ENCODE results near the gene SMARCE1.

DNA sequence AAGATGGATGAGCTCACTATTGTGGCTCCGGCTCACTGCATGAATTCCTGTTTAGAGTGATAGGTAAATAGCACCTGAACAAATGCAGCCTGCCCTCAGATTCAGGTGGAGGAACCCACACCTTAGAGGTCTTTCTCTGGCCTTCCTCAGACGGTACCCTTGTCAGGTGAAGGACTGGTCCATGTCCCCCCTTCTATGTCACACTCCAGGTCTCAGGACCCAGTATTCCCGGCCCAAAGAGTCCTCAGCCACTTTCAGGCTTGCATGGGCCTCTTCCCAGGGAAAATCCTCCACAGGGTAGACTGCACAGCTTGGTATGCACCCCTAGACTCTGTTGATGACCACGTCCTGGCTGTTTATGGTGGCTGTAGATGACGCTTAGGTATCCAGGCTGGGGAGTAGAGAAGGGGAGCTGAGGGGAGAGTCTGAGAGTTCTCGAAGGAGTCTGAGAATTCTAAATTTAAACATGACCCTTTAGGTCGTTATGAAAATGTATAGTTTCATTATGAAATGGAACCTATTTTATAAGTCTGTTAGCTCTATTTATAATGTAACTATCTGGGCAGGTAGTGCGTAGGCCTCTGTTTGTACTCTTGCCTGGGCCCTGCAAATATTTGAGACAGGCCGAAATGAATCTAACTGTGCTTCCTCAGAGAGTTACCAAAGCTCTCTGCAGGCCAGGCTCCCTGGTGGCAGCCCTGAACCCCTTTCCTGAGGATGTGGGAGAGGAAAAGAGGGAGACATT lies 49.9 kb downstream of the SMARCE1 start:
- TF ChIP-seq POLR2AphosphoS5 (IDR thresholded peaks at IDR 0.05; ENCODE audit: low read depth, low read length) (no peak), POLR2A (IDR thresholded peaks at IDR 0.05; ENCODE audit: low read depth, low read length) (no peak), TAF1 (IDR thresholded peaks at IDR 0.05; ENCODE audit: low read depth, low read length) (no peak), PAX5 (IDR thresholded peaks at IDR 0.05; ENCODE audit: insufficient read depth, low read length, severe bottlenecking) (no peak), POU2F2 (IDR thresholded peaks at IDR 0.05; ENCODE audit: low read depth, low read length) (0 out of 2 replicates have a peak, but pooled peaks have one; percentile 10)

Data from GM12891 (cell line).